Esophagus squamous epithelium (tissue), 5 donors: ENCODE measurements around the gene KLHL35. TPM values are rescaled to one million over a fixed set of nuclear protein-coding genes. Genes with fewer than 3 reads are reported as not detected.

Experiments
- DNase-seq: peaks from one replicate; lab custom pipeline; 2025; lab: John Stamatoyannopoulos, UW
- H3K27ac ChIP-seq, 4 donors: fragments of 200-600 bp; sonication (generic); one replicate each; pipeline ENCODE4 v1.5.1; 2016 to 2019; ENCODE audit warnings: mild to moderate bottlenecking in 1 of 4
- H3K27me3 ChIP-seq, 4 donors: fragments of 200-600 bp; sonication (generic); 1 replicate in 3 of 4; 2 replicates in 1 of 4; pipeline versions ENCODE4 v1.5.1 to v1.6.0; 2017 to 2021; ENCODE audit warnings: antibody characterized with exemption in 1 of 4
- H3K36me3 ChIP-seq, 3 donors: fragments of 200-600 bp; sonication (generic); one replicate each; pipeline ENCODE4 v1.5.1; 2016 to 2019
- H3K4me1 ChIP-seq, 3 donors: fragments of 200-600 bp; sonication (generic); one replicate each; pipeline ENCODE4 v1.5.1; 2017 to 2019
- H3K4me3 ChIP-seq, 4 donors: fragments of 200-600 bp; sonication (generic); 1 replicate in 3 of 4; 2 replicates in 1 of 4; pipeline ENCODE4 v1.5.1; 2016 to 2019; ENCODE audit warnings: mild to moderate bottlenecking in 2 of 4, moderate library complexity in 1 of 4
- H3K9me3 ChIP-seq, 3 donors: fragments of 200-600 bp; sonication (generic); one replicate each; pipeline ENCODE4 v1.5.1; 2016 to 2019
- CTCF ChIP-seq, 6 experiments: fragments of 450-650 bp in 4 of 6; fragments of 200-600 bp in 2 of 6; sonication (generic) in 2 of 6; IDR thresholded peaks; one replicate each; pipeline ENCODE4 v1.5.1; 2016 to 2019; ENCODE audit warnings: antibody characterized with exemption in 6 of 6, mild to moderate bottlenecking in 4 of 6, moderate library complexity in 4 of 6
- POLR2A ChIP-seq, 4 donors: fragments of 450-650 bp; IDR thresholded peaks; one replicate each; pipeline ENCODE4 v1.6.1; 2017; ENCODE audit warnings: antibody characterized with exemption in 4 of 4, mild to moderate bottlenecking in 4 of 4, moderate library complexity in 3 of 4
- WGBS, 2 donors: methylation state at CpG; one replicate each; pipeline ENCODE4 v1.1.5; 2018; 5-methylcytosine and 5-hydroxymethylcytosine counted together
- intact Hi-C: fragments of 100-400 bp; cut with DNase I; formaldehyde crosslinking; loops from one replicate; pipeline ENCODE4 v1.15.0; 2022
- total RNA-seq, 4 donors: library from RNA; depleted of rRNA; stranded (reverse); fragments of >200 nt; gene quantifications; one replicate each; pipeline ENCODE4 v1.1.0, GENCODE V29; 2016
- donor health status: DM: yes; HTN: yes; CAD: no.

The KLHL35 gene
- total RNA-seq, 4 donors from 2014 or later: 0.62 to 0.95 (median 0.91) TPM; not detected in 1

GRCh38 chr11:75437966-75438659 is 5.1 kb upstream of the KLHL35 start:
- 81 to 82% methylated on average over 9 to 11 of the region's 13 CpGs for WGBS, 2 donors
- Histone ChIP-seq H3K27ac (no peak overlapping the region), H3K4me3 (no peak overlapping the region), H3K9me3 (no peaks in the 10 kb centered on the region), H3K27me3 (peaks cover 0 to 48% (median 0%) of the 10 kb centered on the region in 4 donors), H3K36me3 (no peaks in the 10 kb centered on the region), H3K4me1 (peaks cover 0 to 15% (median 0%) of the 10 kb centered on the region in 3 donors)
- no peak for DNase-seq
- intact Hi-C loops: no loop called here
- TF ChIP-seq CTCF (IDR thresholded peaks at IDR 0.05) (no peak), POLR2A (IDR thresholded peaks at IDR 0.05) (no peak)

DNA sequence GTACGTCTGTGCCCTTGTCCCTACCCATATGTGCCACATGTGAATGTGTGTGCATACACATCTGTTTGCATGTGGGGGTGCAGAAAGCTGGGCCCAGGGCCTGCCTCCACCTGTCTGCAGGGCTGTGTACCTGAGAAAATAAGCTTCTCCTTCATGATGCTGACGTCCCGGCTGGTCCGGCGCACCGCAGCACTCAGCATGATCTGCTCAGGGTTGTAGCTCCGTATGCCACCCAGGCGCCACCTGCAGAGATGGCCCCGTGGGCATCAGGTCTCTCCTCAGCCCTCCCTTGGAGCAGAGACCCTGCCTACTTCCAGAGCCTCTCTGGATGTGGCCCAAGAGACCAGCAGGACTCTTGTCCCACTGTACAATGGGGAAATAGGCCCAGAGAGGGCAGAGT is 3.8 kb upstream of the KLHL35 start:
- no peaks in the 10 kb centered on the region for H3K36me3 ChIP-seq
- 90 to 95% methylated on average over 8 of the region's 9 CpGs for WGBS, 2 donors
- no peaks in the 10 kb centered on the region for H3K9me3 ChIP-seq
- no peak for DNase-seq
- no peak overlapping the region for H3K4me3 ChIP-seq
- peaks cover 0 to 10% (median 0%) of the 10 kb centered on the region in 3 donors for H3K4me1 ChIP-seq
- no peak for TF ChIP-seq CTCF (IDR thresholded peaks at IDR 0.05)
- TF ChIP-seq POLR2A (IDR thresholded peaks at IDR 0.05): no peak
- intact Hi-C loops: no loop called here
- H3K27ac ChIP-seq: no peak overlapping the region
- peaks cover 0 to 57% (median 0%) of the 10 kb centered on the region in 4 donors for H3K27me3 ChIP-seq

- TF ChIP-seq POLR2A (IDR thresholded peaks at IDR 0.05) (no peak), CTCF (IDR thresholded peaks at IDR 0.05) (no peak)
- Histone ChIP-seq H3K27ac (no peak overlapping the region), H3K4me3 (no peak overlapping the region), H3K9me3 (no peaks in the 10 kb centered on the region), H3K36me3 (no peaks in the 10 kb centered on the region), H3K27me3 (peaks cover 0 to 62% (median 4%) of the 10 kb centered on the region in 4 donors), H3K4me1 (peaks cover 0 to 8% (median 5%) of the 10 kb centered on the region in 3 donors)
- 70 to 80% methylated on average over 3 to 4 of the region's 9 CpGs for WGBS, 2 donors
- intact Hi-C loops: no loop called here
- DNase-seq: no peak
Measured at GRCh38 chr11:75435571-75435925, 2.5 kb upstream of the KLHL35 start.

DNA sequence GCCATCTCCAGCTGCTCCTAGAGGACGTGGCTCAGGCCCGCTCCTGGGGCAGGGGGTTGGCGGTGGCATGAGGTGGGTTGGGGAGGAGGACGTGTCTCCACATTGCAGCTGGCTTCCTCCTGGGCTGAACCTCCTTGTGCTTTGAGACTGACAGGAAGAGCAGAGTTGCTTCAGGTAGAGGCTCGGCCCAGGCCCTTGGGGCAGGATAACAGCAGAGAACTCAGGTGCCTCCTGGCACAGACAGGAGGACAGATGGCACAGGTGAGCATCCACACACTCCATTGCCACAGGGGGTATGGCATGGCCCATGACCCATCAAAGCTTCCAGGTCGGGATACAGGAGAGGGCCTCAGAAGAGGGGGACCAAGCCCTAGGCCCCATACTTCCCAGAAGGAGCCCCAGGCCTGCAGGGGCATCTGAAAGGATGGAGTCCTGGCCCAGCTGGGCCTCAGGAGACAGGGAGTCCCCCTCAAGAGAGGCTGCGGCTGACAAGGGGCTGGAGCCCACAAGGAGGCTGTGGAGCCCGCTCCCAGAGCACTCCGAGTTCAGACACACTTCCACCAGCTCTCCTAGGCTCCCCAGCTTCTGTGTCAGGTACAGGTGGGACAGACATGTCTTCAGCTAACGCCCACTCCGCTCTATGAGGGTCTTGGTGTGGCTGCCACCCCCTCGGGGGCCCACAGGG is 2.0 kb upstream of the KLHL35 start:
- no peaks in the 10 kb centered on the region for H3K9me3 ChIP-seq
- H3K4me1 ChIP-seq: peaks cover 0 to 13% (median 10%) of the 10 kb centered on the region in 3 donors
- TF ChIP-seq CTCF (IDR thresholded peaks at IDR 0.05) (no peak), POLR2A (IDR thresholded peaks at IDR 0.05) (no peak)
- 60% methylated on average over 2 of the region's 12 CpGs; no CpG with 5 or more reads in 1 of the 2 donors for WGBS, 2 donors
- no peak overlapping the region for H3K27ac ChIP-seq
- peaks cover 0 to 62% (median 5%) of the 10 kb centered on the region in 4 donors for H3K27me3 ChIP-seq
- intact Hi-C loops: no loop called here
- DNase-seq: no peak
- H3K4me3 ChIP-seq: no peak overlapping the region
- H3K36me3 ChIP-seq: no peaks in the 10 kb centered on the region

DNA sequence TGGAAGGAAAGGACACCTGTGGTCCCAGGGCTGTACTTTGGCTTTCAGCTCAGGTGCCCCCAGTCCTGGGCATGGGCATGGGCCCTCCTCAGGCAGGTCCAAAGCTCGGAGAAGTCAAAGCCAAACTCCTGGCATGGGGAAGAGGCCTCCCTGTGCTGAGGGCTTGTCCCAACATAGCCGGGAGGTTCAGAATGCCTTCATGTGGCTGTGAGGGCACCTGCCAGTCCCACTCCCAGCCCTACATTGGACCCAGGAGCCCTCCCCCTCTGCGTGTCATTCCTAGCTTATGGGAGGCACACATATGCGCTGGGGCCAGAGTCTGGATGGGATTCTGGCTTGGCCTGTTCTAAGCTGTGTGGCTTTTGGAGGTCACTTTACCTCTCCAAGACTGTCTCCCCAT is 1.0 kb upstream of the KLHL35 start:
- no peak for DNase-seq
- intact Hi-C loops: no loop called here
- Histone ChIP-seq H3K9me3 (no peaks in the 10 kb centered on the region), H3K4me1 (peaks cover 3 to 22% (median 18%) of the 10 kb centered on the region in 3 donors), H3K4me3 (no peak overlapping the region), H3K27ac (no peak overlapping the region), H3K27me3 (peaks cover 0 to 63% (median 5%) of the 10 kb centered on the region in 4 donors), H3K36me3 (no peaks in the 10 kb centered on the region)
- 71 to 95% methylated on average over 1 to 4 of the region's 4 CpGs for WGBS, 2 donors
- TF ChIP-seq POLR2A (IDR thresholded peaks at IDR 0.05): no peak
- no peak for TF ChIP-seq CTCF (IDR thresholded peaks at IDR 0.05)
